HG03039 (cell line): ENCODE measurements around the gene MSX1.
A peak's percentile ranks its signal among the peaks of the same experiment; 100 is the strongest.
"Not testable (repeated sequence)": the region's sequence is repeated elsewhere in the genome, so short reads cannot be mapped to it uniquely, and the experiment has no call there.

Experiments used
- ATAC-seq: cut with Tn5 transposase; IDR thresholded peaks from one replicate; pipeline ENCODE4 v1.9.1; 2021; ENCODE audit warnings: mild to moderate bottlenecking, moderate library complexity; ENCODE audit not compliant: unreplicated experiment

Gene MSX1

GRCh38 chr4:4859325-4859798 lies at the start of gene MSX1:
Gene MSX1 (plus strand): TSS chr4:4859665. CDS start chr4:4859900, 235 bp downstream.
- peak; percentile 79 for ATAC-seq

- no peak for ATAC-seq
These were observed 49.2 kb upstream of the MSX1 start for GRCh38 chr4:4810092-4810774.

GRCh38 chr4:4810778-4811177 lies 48.7 kb upstream of the MSX1 start:
- ATAC-seq = no peak

- ATAC-seq = no peak
These were observed 47.2 kb upstream of the MSX1 start for GRCh38 chr4:4812145-4812794.

GRCh38 chr4:4818415-4819212 lies 40.9 kb upstream of the MSX1 start:
- no peak for ATAC-seq

- ATAC-seq = no peak
These were observed 40.3 kb upstream of the MSX1 start for GRCh38 chr4:4819213-4819606.

- no peak for ATAC-seq
These were observed 39.2 kb upstream of the MSX1 start for GRCh38 chr4:4820261-4820660.

GRCh38 chr4:4820739-4821138 lies 38.7 kb upstream of the MSX1 start:
- no peak for ATAC-seq

GRCh38 chr4:4821577-4821976 lies 37.9 kb upstream of the MSX1 start:
- no peak for ATAC-seq

- not testable (repeated sequence) for ATAC-seq
These were observed 37.2 kb upstream of the MSX1 start for GRCh38 chr4:4822286-4822685.

- no peak for ATAC-seq
These were observed 35.8 kb upstream of the MSX1 start for GRCh38 chr4:4823621-4824162.

- no peak for ATAC-seq
These were observed 35.2 kb upstream of the MSX1 start for GRCh38 chr4:4824232-4824631.

- no peak for ATAC-seq
These were observed 34.0 kb upstream of the MSX1 start for GRCh38 chr4:4825431-4825830.

GRCh38 chr4:4829837-4830236 lies 29.6 kb upstream of the MSX1 start:
- no peak for ATAC-seq

- no peak for ATAC-seq
These were observed 28.2 kb upstream of the MSX1 start for GRCh38 chr4:4831266-4831665.

- no peak for ATAC-seq
These were observed 27.6 kb upstream of the MSX1 start for GRCh38 chr4:4831825-4832224.

- ATAC-seq = no peak
These were observed 23.4 kb upstream of the MSX1 start for GRCh38 chr4:4836044-4836443.

- no peak for ATAC-seq
These were observed 22.1 kb upstream of the MSX1 start for GRCh38 chr4:4837316-4837715.

- no peak for ATAC-seq
These were observed 21.2 kb upstream of the MSX1 start for GRCh38 chr4:4838051-4838935.
